Endothelial cell of umbilical vein (primary cell): ENCODE results near the gene DOCK4. TPM values are rescaled to one million over a fixed set of nuclear protein-coding genes. Genes with fewer than 3 reads are reported as not detected.

Source experiments
- BruUV-seq: library from RNA; stranded (reverse); fragments of 400-500 nt; replicated peaks from 2 replicates; lab custom pipeline; 2021; lab: Mats Ljungman, UMichigan
- CTCF ChIA-PET: fragments of 300-600, 350-600 bp; sonication (Branson Sonifier 250); formaldehyde crosslinking; loops from one replicate; lab custom pipeline; 2021; ENCODE audit warnings: antibody characterized with exemption, inconsistent platforms; lab: Charles Lee
- POLR2A ChIA-PET: fragments of 300-600, 350-600 bp; sonication (Branson Sonifier 250); formaldehyde crosslinking; loops from one replicate; lab custom pipeline; 2021; ENCODE audit warnings: antibody characterized with exemption, inconsistent platforms; lab: Charles Lee
- DNase-seq: peaks from one replicate; pipeline ENCODE4 v3.0.0-alpha.2; 2011; ENCODE audit warnings: low read depth, low spot score
- FAIRE-seq: peaks from 2 replicates; lab custom pipeline; 2011; peaks lifted over from hg19 to GRCh38; lab: Jason Lieb, UNC
- H2AFZ ChIP-seq: 2 replicates; pipeline ENCODE4 v1.6.0; 2012; ENCODE audit warnings: low read depth, low read length, control low read depth, inconsistent platforms
- H3K27ac ChIP-seq: 2 replicates; pipeline ENCODE4 v1.5.1; 2011; ENCODE audit warnings: low read depth, mild to moderate bottlenecking, control low read depth, low read length, moderate library complexity; ENCODE audit not compliant: insufficient read depth
- H3K27me3 ChIP-seq, 2 experiments: 2 replicates each; pipeline versions ENCODE4 v1.6.0 to v1.6.1; 2011; ENCODE audit warnings: low read length in 2 of 2, mixed read lengths in 1 of 2; ENCODE audit not compliant: control insufficient read depth in 2 of 2, insufficient read depth in 2 of 2
- H3K36me3 ChIP-seq, 2 experiments: 2 replicates in 1 of 2; 3 replicates in 1 of 2; pipeline ENCODE4 v1.5.1; 2011; ENCODE audit warnings: low read length in 2 of 2, mild to moderate bottlenecking in 1 of 2, moderate library complexity in 1 of 2; ENCODE audit not compliant: control insufficient read depth in 2 of 2, insufficient read depth in 2 of 2; ENCODE audit errors: extremely low read depth in 1 of 2
- H3K4me1 ChIP-seq: 3 replicates; pipeline ENCODE4 v1.5.1; 2011; ENCODE audit warnings: mild to moderate bottlenecking, low read length; ENCODE audit not compliant: control insufficient read depth, insufficient read depth; ENCODE audit errors: extremely low read depth
- H3K4me2 ChIP-seq: 2 replicates; pipeline ENCODE4 v1.6.1; 2011; ENCODE audit warnings: low read length, control low read depth, mixed read lengths; ENCODE audit not compliant: insufficient read depth
- H3K4me3 ChIP-seq, 3 experiments: fragments of 200-600 bp in 1 of 3; sonication (generic), shearing (Covaris generic) in 1 of 3; replicated peaks in 1 of 3; 2 replicates each; pipeline ENCODE4 v1.5.1; 2011 to 2016; ENCODE audit warnings: control low read depth in 3 of 3, low read length in 3 of 3, mild to moderate bottlenecking in 2 of 3, inconsistent platforms in 1 of 3, low read depth in 1 of 3, moderate library complexity in 1 of 3; ENCODE audit not compliant: insufficient read depth in 1 of 3
- H3K79me2 ChIP-seq: 2 replicates; pipeline ENCODE4 v1.6.0; 2012; ENCODE audit warnings: low read length, inconsistent platforms; ENCODE audit not compliant: control insufficient read depth, insufficient read depth
- H3K9ac ChIP-seq: replicated peaks from 2 replicates; pipeline ENCODE3; 2011; ENCODE audit warnings: low read length, control low read depth; ENCODE audit not compliant: insufficient read depth; ENCODE audit errors: extremely low read depth
- H3K9me1 ChIP-seq: replicated peaks from 3 replicates; pipeline ENCODE4 v1.6.0; 2011; ENCODE audit warnings: mild to moderate bottlenecking, low read length; ENCODE audit not compliant: control insufficient read depth, insufficient read depth; ENCODE audit errors: extremely low read depth
- H3K9me3 ChIP-seq: replicated peaks from 2 replicates; pipeline ENCODE4 v1.5.1; 2012; ENCODE audit warnings: low read length, inconsistent platforms; ENCODE audit not compliant: control insufficient read depth, insufficient read depth
- H4K20me1 ChIP-seq: replicated peaks from 2 replicates; pipeline ENCODE3; 2011; ENCODE audit warnings: mild to moderate bottlenecking, low read length; ENCODE audit not compliant: control insufficient read depth, insufficient read depth; ENCODE audit errors: extremely low read depth
- EZH2 ChIP-seq: IDR thresholded peaks from 2 replicates; pipeline ENCODE4 v1.6.1; 2012; ENCODE audit warnings: borderline replicate concordance, low read depth, mild to moderate bottlenecking, moderate library complexity, low read length, inconsistent platforms; ENCODE audit not compliant: severe bottlenecking
- FOS ChIP-seq: IDR thresholded peaks from 2 replicates; pipeline ENCODE4 v1.6.1; 2011; ENCODE audit warnings: mild to moderate bottlenecking, low read length, moderate library complexity, borderline replicate concordance; ENCODE audit not compliant: insufficient read depth
- GATA2 ChIP-seq: IDR thresholded peaks from 2 replicates; pipeline ENCODE4 v1.7.0; 2011; ENCODE audit warnings: low read depth, mild to moderate bottlenecking, moderate library complexity, mixed read lengths, low read length; ENCODE audit not compliant: insufficient read length, insufficient read depth
- JUN ChIP-seq: IDR thresholded peaks from 2 replicates; pipeline ENCODE4 v1.6.1; 2011; ENCODE audit warnings: borderline replicate concordance, low read depth; ENCODE audit not compliant: insufficient read length, insufficient read depth
- MYC ChIP-seq: IDR thresholded peaks from one replicate; pipeline ENCODE4 v1.6.1; 2011; ENCODE audit warnings: mild to moderate bottlenecking, low read depth, low read length
- POLR2A ChIP-seq: IDR thresholded peaks from 2 replicates; pipeline ENCODE4 v1.6.1; 2012; ENCODE audit warnings: low read depth, mild to moderate bottlenecking, control low read depth, low read length
- POLR2AphosphoS5 ChIP-seq: IDR thresholded peaks from 2 replicates; pipeline ENCODE4 v1.6.1; 2012; ENCODE audit warnings: low read depth, mild to moderate bottlenecking, control low read depth, low read length, moderate library complexity; ENCODE audit not compliant: insufficient read depth
- dilution Hi-C: fragments of 300-500 bp; cut with MboI; formaldehyde crosslinking; loops from one replicate; pipeline ENCODE4 v1.15.0; 2019; ENCODE audit warnings: low sequenced_read_pairs; ENCODE audit not compliant: extremely low pct_ligation_motif_present
- intact Hi-C: fragments of 100-400 bp; cut with micrococcal nuclease; formaldehyde crosslinking; loops from one replicate; pipeline ENCODE4 v1.10.0; 2022
- polyA plus RNA-seq, 4 experiments: library from polyadenylated mRNA; depleted of rRNA in 3 of 4; stranded (reverse) in 3 of 4; unstranded in 1 of 4; fragments of >200 nt; gene quantifications; 2 replicates each; pipeline versions ENCODE4 v1.2.1 to v1.2.3, GENCODE V29; 2011 to 2012; ENCODE audit warnings: missing spikeins in 1 of 4
- total RNA-seq: library from RNA; stranded (reverse); gene quantifications from 2 replicates; pipeline ENCODE4 v1.2.3, GENCODE V29; 2021
- TF ChIP-seq, protein P1 (sequence below): IDR thresholded peaks from 2 replicates; pipeline ENCODE4 v1.6.1; 2011; ENCODE audit not compliant: insufficient read depth, insufficient read length
- TF ChIP-seq, protein P2 (sequence below), 2 donors: IDR thresholded peaks; 1 replicate in 1 of 2; 2 replicates in 1 of 2; pipeline ENCODE4 v1.5.1; 2011; ENCODE audit warnings: low read length in 2 of 2, mild to moderate bottlenecking in 2 of 2, moderate library complexity in 2 of 2, control low read depth in 1 of 2, inconsistent platforms in 1 of 2, low read depth in 1 of 2; ENCODE audit not compliant: insufficient read depth in 1 of 2; ENCODE audit errors: extremely low read depth in 1 of 2

DOCK4 gene
- total and polyA plus RNA-seq, 2 donors (not counting 3 experiments of a cell fraction or from before 2014, with no cell fraction given): 47.4 to 164 TPM

DNA sequence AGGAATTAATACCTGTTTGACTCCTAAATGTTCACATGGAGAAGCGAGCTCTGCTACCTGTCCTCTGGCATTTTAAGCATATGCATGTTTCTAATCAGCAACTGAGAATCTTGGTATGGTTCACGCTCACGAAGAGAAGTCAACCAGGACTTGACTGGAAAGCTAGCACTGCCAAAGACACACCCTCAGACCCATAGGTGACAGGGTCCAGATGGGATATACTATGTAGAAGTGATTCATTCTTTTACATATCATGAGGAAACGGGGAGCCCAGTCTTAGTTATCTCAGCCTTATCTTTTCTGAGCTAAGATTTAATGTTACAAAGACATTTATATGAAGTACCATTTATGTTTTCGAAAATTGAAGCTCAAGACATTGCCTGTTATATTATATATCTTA is 313.0 kb downstream of the DOCK4 start:
- Histone ChIP-seq H3K9me1 (no peaks in the 10 kb centered on the region), H3K9me3 (no peaks in the 10 kb centered on the region), H3K79me2 (no peaks in the 10 kb centered on the region), H2AFZ (no peak overlapping the region), H3K27me3 (no peaks in the 10 kb centered on the region), H3K4me1 (peaks cover 8% of the 10 kb centered on the region), H3K9ac (no peak overlapping the region), H3K4me3 (no peak overlapping the region), H4K20me1 (no peaks in the 10 kb centered on the region), H3K36me3 (peaks cover 17 to 20% of the 10 kb centered on the region in 2 experiments), H3K4me2 (no peak overlapping the region), H3K27ac (no peak overlapping the region)
- DNase-seq (no peak), FAIRE-seq (no peak)
- POLR2A ChIA-PET: no interaction called here
- dilution Hi-C loops (no loop called here), intact Hi-C loops (no loop called here)
- no TSS peak for BruUV-seq
- CTCF ChIA-PET: interaction anchor here (1.2 to 1.5 kb wide), 2 partner anchors 9 to 38 kb away, joined by 5 to 6 read pairs; no protein-coding TSS in a partner anchor
- no peak for TF ChIP-seq EZH2
- TF ChIP-seq POLR2AphosphoS5: no peak
- TF ChIP-seq GATA2: no peak
- TF ChIP-seq, protein P1, sequence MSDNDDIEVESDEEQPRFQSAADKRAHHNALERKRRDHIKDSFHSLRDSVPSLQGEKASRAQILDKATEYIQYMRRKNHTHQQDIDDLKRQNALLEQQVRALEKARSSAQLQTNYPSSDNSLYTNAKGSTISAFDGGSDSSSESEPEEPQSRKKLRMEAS: no peak

DNA sequence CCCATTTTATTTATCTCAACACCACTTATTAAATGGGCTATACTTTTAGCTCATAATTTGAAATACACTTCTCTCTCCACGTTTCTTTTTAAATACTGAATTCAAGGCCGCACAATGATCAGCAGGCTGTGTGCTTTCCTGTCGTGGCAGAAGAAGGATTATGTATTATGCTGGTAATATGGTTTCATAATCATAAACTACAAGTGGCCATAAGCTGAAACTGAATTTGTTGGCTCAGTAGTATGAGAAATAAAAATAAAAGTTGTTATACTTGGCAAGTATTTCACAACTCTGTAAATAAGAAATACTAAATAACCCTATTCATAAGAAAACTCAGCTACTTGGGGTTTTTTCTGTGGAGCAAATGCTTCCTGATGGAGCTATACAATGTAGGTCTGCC is 313.6 kb downstream of the DOCK4 start:
- no peak overlapping the region for H3K4me2 ChIP-seq
- dilution Hi-C loops (no loop called here), intact Hi-C loops (no loop called here)
- TF ChIP-seq MYC (no peak), FOS (no peak), EZH2 (no peak), POLR2AphosphoS5 (no peak), POLR2A (no peak), GATA2 (no peak), JUN (no peak)
- TF ChIP-seq, protein P2, sequence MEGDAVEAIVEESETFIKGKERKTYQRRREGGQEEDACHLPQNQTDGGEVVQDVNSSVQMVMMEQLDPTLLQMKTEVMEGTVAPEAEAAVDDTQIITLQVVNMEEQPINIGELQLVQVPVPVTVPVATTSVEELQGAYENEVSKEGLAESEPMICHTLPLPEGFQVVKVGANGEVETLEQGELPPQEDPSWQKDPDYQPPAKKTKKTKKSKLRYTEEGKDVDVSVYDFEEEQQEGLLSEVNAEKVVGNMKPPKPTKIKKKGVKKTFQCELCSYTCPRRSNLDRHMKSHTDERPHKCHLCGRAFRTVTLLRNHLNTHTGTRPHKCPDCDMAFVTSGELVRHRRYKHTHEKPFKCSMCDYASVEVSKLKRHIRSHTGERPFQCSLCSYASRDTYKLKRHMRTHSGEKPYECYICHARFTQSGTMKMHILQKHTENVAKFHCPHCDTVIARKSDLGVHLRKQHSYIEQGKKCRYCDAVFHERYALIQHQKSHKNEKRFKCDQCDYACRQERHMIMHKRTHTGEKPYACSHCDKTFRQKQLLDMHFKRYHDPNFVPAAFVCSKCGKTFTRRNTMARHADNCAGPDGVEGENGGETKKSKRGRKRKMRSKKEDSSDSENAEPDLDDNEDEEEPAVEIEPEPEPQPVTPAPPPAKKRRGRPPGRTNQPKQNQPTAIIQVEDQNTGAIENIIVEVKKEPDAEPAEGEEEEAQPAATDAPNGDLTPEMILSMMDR (IDR thresholded peaks at IDR 0.05; ENCODE audit: extremely low read depth in 1 of 2, insufficient read depth in 1 of 2, low read depth in 1 of 2, low read length in 2 of 2): no peak
- TF ChIP-seq, protein P1: no peak
- H3K4me3 ChIP-seq: no peak overlapping the region
- POLR2A ChIA-PET: no interaction called here
- H3K9me3 ChIP-seq: no peaks in the 10 kb centered on the region
- peaks cover 16% of the 10 kb centered on the region in 2 experiments for H3K36me3 ChIP-seq
- DNase-seq (no peak), FAIRE-seq (no peak)
- no peaks in the 10 kb centered on the region for H3K79me2 ChIP-seq
- CTCF ChIA-PET: interaction anchor here (1.2 to 1.5 kb wide), 2 partner anchors 8 to 37 kb away, joined by 5 to 6 read pairs; no protein-coding TSS in a partner anchor
- H4K20me1 ChIP-seq: no peaks in the 10 kb centered on the region
- H3K27me3 ChIP-seq: no peaks in the 10 kb centered on the region
- no peak overlapping the region for H2AFZ ChIP-seq
- H3K27ac ChIP-seq: no peak overlapping the region
- no peak overlapping the region for H3K9ac ChIP-seq
- H3K4me1 ChIP-seq: peaks cover 14% of the 10 kb centered on the region
- no peaks in the 10 kb centered on the region for H3K9me1 ChIP-seq
- no TSS peak for BruUV-seq
